HepG2 (cell line): Measurements from ENCODE around the gene SCEL. TPM values are rescaled to one million over a fixed set of nuclear protein-coding genes. Genes with fewer than 3 reads are reported as not detected.

ENCODE experiments used
- PAXIP1 ChIP-seq: sonication (generic); formaldehyde crosslinking; conservative IDR thresholded peaks from 2 replicates; pipeline ENCODE4 v1.4.0; 2020; ENCODE audit warnings: mild to moderate bottlenecking, missing genetic modification reagents, moderate library complexity
- RBFOX2 ChIP-seq: fragments of 200-400 bp; formaldehyde crosslinking; IDR thresholded peaks from 2 replicates; pipeline ENCODE4 v1.6.1; 2017; ENCODE audit warnings: low read depth, mild to moderate bottlenecking, low read length
- RFXANK ChIP-seq: IDR thresholded peaks from 2 replicates; pipeline ENCODE4 v1.6.1; 2016
- TERF1 ChIP-seq: sonication (generic); formaldehyde crosslinking; IDR thresholded peaks from 2 replicates; pipeline ENCODE4 v1.8.0; 2022; ENCODE audit warnings: mild to moderate bottlenecking, missing genetic modification reagents, moderate library complexity
- ZNF318 ChIP-seq: sonication (generic); formaldehyde crosslinking; IDR thresholded peaks from 2 replicates; pipeline ENCODE4 v1.4.0; 2020; ENCODE audit warnings: mild to moderate bottlenecking, missing genetic modification reagents
- polyA plus RNA-seq, 8 experiments: library from polyadenylated mRNA; depleted of rRNA in 3 of 8; stranded (reverse) in 7 of 8; unstranded in 1 of 8; fragments of >200 nt; fragmentation: Illumina TruSeq in 4 of 8; extraction: Trizol in 4 of 8; gene quantifications; 2 replicates each; pipeline versions ENCODE4 v1.2.1 to v1.2.3, GENCODE V29; 2011 to 2016; ENCODE audit warnings: low read depth in 4 of 8, missing spikeins in 1 of 8, mixed read lengths in 1 of 8; ENCODE audit not compliant: insufficient read depth in 1 of 8
- total RNA-seq, 5 experiments: library from RNA; depleted of rRNA; stranded (reverse); fragments of >200 nt; fragmentation: Illumina TruSeq; extraction: Trizol; gene quantifications; 2 replicates each; pipeline ENCODE4 v1.2.3, GENCODE V29; 2016; ENCODE audit warnings: low read depth in 1 of 5

Gene SCEL
- total and polyA plus RNA-seq, 2 of the 13 experiments (the other 11 are each of a cell fraction or from before 2014, with no cell fraction given): not detected

- TF ChIP-seq TERF1 (CRISPR knock-in tag) (no peak), RFXANK (no peak), ZNF318 (CRISPR knock-in tag) (no peak), RBFOX2 (no peak), PAXIP1 (CRISPR knock-in tag) (no peak)
Observed at GRCh38 chr13:77579959-77580358, 44.5 kb downstream of the SCEL start (continued).
